ENCODE data around the gene PTPN4.

The PTPN4 gene

DNA sequence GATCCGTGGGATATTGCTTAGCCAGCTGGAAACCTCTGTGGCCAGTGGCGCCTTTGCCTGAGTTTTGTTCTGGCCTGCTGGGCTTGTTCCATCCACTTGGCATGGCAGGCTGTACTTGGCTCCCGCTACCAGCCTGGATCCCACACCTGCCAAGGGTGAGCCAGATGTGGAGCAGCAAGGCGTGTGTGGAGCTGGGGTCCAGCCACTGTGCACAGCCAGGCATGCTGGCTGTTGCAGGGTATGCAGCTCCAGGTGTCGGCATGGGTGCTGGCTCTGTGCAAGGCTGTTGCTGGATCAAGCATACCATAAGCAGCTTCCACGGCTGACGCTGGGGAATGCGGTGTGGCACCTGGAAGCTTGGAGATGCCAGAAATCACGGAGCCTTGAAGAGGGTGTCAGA is 34.5 kb downstream of the PTPN4 start:
- TF ChIP-seq SNAI2 (CRISPR knock-in tag; IDR thresholded peaks at IDR 0.05), result no peak
- TF ChIP-seq ZC3H10 (CRISPR knock-in tag; IDR thresholded peaks at IDR 0.05), result no peak
- TF ChIP-seq CREB5 (CRISPR knock-in tag; IDR thresholded peaks at IDR 0.05; ENCODE audit: low read depth), result no peak
- no peak for TF ChIP-seq TOX (CRISPR knock-in tag; IDR thresholded peaks at IDR 0.05; ENCODE audit: borderline replicate concordance)
- no peak for TF ChIP-seq CSDC2 (CRISPR knock-in tag; IDR thresholded peaks at IDR 0.05)
- TF ChIP-seq, protein P1, sequence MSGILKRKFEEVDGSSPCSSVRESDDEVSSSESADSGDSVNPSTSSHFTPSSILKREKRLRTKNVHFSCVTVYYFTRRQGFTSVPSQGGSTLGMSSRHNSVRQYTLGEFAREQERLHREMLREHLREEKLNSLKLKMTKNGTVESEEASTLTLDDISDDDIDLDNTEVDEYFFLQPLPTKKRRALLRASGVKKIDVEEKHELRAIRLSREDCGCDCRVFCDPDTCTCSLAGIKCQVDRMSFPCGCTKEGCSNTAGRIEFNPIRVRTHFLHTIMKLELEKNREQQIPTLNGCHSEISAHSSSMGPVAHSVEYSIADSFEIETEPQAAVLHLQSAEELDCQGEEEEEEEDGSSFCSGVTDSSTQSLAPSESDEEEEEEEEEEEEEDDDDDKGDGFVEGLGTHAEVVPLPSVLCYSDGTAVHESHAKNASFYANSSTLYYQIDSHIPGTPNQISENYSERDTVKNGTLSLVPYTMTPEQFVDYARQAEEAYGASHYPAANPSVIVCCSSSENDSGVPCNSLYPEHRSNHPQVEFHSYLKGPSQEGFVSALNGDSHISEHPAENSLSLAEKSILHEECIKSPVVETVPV (CRISPR knock-in tag; IDR thresholded peaks at IDR 0.05), result no peak
- no peak for TF ChIP-seq PPARA (CRISPR knock-in tag; IDR thresholded peaks at IDR 0.05; ENCODE audit: borderline replicate concordance)
- no peak for TF ChIP-seq ESRRG (CRISPR knock-in tag; IDR thresholded peaks at IDR 0.05)
- TF ChIP-seq ISL1 (CRISPR knock-in tag; IDR thresholded peaks at IDR 0.05), result no peak
- TF ChIP-seq, protein P2, sequence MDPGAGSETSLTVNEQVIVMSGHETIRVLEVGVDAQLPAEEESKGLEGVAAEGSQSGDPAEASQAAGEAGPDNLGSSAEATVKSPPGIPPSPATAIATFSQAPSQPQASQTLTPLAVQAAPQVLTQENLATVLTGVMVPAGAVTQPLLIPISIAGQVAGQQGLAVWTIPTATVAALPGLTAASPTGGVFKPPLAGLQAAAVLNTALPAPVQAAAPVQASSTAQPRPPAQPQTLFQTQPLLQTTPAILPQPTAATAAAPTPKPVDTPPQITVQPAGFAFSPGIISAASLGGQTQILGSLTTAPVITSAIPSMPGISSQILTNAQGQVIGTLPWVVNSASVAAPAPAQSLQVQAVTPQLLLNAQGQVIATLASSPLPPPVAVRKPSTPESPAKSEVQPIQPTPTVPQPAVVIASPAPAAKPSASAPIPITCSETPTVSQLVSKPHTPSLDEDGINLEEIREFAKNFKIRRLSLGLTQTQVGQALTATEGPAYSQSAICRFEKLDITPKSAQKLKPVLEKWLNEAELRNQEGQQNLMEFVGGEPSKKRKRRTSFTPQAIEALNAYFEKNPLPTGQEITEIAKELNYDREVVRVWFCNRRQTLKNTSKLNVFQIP (CRISPR knock-in tag; IDR thresholded peaks at IDR 0.05; ENCODE audit: borderline replicate concordance, low read depth), result no peak
- no peak for TF ChIP-seq ARNTL (CRISPR knock-in tag; IDR thresholded peaks at IDR 0.05; ENCODE audit: borderline replicate concordance, low read depth)
- TF ChIP-seq TCF4 (CRISPR knock-in tag; IDR thresholded peaks at IDR 0.05; ENCODE audit: borderline replicate concordance), result no peak
- no peak for ATAC-seq

DNA sequence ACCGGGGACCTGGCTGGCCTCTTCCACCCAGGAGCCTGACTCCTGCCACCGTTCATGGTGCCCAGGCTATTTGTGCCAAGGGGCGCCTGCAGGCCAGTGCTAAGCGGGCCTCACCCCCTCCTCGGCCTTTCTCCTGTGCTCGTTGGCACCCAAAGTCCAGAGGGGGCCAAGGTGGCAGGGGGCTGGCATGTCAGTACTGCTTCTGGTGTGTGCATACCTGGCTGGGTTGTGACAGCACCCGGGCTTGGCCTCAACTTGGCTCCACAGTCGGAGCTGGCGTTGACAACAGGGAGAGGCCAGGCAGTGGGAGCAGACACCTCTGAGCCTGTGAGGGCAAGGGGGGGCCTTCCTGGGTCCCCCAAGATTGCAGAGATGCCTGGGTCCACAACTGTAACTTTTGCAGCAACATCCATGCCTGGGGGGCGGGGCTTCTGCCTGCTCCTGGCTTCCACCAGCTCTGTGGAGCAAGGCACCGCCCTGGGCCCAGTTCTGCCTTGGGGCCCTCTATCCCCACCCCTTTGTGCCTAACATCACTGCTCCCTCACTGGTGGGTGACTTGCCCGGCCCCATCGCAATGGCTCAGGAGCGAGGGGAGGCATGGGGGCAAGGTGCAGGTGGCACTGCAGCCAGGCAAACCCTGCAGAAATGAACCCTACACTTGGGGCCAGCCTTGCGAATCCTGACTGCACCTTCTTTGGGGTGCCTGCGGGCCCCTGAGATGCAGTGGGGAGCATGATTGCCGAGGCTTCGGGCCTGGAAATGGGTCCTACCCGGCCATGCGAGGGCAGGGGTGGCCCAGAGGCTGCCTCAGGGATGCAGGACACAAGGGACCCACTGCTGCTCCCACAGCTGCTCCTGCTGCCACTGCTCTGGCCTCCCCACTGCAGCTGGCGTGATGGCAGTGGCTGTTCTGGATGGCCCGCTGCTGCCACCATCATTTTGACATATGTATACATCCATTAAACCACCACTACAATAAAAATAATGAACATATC is 35.9 kb downstream of the PTPN4 start:
- ATAC-seq, result no peak
- TF ChIP-seq ZNF565 (CRISPR knock-in tag; conservative IDR thresholded peaks at IDR 0.05; ENCODE audit: low read depth), result no peak
- no peak for TF ChIP-seq CREB5 (CRISPR knock-in tag; IDR thresholded peaks at IDR 0.05; ENCODE audit: low read depth)
- TF ChIP-seq ZNF70 (CRISPR knock-in tag; IDR thresholded peaks at IDR 0.05), result no peak
- TF ChIP-seq CSDC2 (CRISPR knock-in tag; IDR thresholded peaks at IDR 0.05), result no peak
- TF ChIP-seq ZFP3 (CRISPR knock-in tag; IDR thresholded peaks at IDR 0.05), result no peak
- TF ChIP-seq ZNF8 (CRISPR knock-in tag; IDR thresholded peaks at IDR 0.05), result no peak
- no peak for TF ChIP-seq SNAI2 (CRISPR knock-in tag; IDR thresholded peaks at IDR 0.05)
- TF ChIP-seq, protein P1 (CRISPR knock-in tag; IDR thresholded peaks at IDR 0.05), result no peak
- TF ChIP-seq, protein P2 (CRISPR knock-in tag; IDR thresholded peaks at IDR 0.05; ENCODE audit: borderline replicate concordance, low read depth), result no peak
- no peak for TF ChIP-seq ESRRG (CRISPR knock-in tag; IDR thresholded peaks at IDR 0.05)
- TF ChIP-seq BACH2 (CRISPR knock-in tag; IDR thresholded peaks at IDR 0.05; ENCODE audit: borderline replicate concordance), result no peak
- no peak for TF ChIP-seq TCF4 (CRISPR knock-in tag; IDR thresholded peaks at IDR 0.05; ENCODE audit: borderline replicate concordance)
- TF ChIP-seq PPARA (CRISPR knock-in tag; IDR thresholded peaks at IDR 0.05; ENCODE audit: borderline replicate concordance), result no peak
- TF ChIP-seq PATZ1 (CRISPR knock-in tag; IDR thresholded peaks at IDR 0.05; ENCODE audit: borderline replicate concordance), result no peak
